Uterus (tissue), 2 donors: ENCODE results near the gene RAPGEF6.

ENCODE experiments used
- POLR2A ChIP-seq, 2 donors: fragments of 450-650 bp; IDR thresholded peaks; one replicate each; pipeline ENCODE4 v1.6.1; 2016; ENCODE audit warnings: antibody characterized with exemption in 2 of 2, mild to moderate bottlenecking in 1 of 2, moderate library complexity in 1 of 2
- TF ChIP-seq, protein P1 (sequence below), 4 experiments: fragments of 200-600 bp in 2 of 4; fragments of 450-650 bp in 2 of 4; sonication (generic) in 2 of 4; IDR thresholded peaks; one replicate each; pipeline ENCODE4 v1.5.1; 2016 to 2019; ENCODE audit warnings: antibody characterized with exemption in 4 of 4, mild to moderate bottlenecking in 2 of 4, moderate library complexity in 1 of 4

DNA sequence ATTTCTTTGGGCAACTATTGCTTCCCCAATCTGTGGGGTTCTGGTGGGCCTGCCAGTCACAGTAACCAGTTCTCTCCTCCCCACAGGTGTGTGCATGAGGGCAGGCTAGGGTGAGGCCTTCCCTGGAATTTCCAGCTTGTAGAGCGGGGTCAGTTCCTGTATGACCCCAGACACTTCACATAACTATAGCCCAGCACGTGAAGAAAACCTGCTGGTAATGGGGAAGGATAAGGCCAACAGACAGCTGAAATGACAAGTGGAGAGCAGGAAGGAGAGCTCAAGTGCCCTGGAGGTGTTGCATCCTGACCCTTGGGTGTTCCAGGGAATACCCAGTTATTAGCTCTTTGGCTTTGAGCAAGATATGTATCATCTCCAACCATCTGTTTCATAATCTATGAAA, 229.0 kb downstream of the RAPGEF6 start:
- TF ChIP-seq, protein P1, sequence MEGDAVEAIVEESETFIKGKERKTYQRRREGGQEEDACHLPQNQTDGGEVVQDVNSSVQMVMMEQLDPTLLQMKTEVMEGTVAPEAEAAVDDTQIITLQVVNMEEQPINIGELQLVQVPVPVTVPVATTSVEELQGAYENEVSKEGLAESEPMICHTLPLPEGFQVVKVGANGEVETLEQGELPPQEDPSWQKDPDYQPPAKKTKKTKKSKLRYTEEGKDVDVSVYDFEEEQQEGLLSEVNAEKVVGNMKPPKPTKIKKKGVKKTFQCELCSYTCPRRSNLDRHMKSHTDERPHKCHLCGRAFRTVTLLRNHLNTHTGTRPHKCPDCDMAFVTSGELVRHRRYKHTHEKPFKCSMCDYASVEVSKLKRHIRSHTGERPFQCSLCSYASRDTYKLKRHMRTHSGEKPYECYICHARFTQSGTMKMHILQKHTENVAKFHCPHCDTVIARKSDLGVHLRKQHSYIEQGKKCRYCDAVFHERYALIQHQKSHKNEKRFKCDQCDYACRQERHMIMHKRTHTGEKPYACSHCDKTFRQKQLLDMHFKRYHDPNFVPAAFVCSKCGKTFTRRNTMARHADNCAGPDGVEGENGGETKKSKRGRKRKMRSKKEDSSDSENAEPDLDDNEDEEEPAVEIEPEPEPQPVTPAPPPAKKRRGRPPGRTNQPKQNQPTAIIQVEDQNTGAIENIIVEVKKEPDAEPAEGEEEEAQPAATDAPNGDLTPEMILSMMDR (IDR thresholded peaks at IDR 0.05): no peak
- TF ChIP-seq POLR2A (IDR thresholded peaks at IDR 0.05): no peak
